Pancreas (tissue), 10 donors: ENCODE results near the gene KRT2. TPM values are rescaled to one million over a fixed set of nuclear protein-coding genes. Genes with fewer than 3 reads are reported as not detected.

Experiments
- ATAC-seq, 4 donors: fragments of 200-7000 bp; cut with Tn5 transposase; one replicate each; pipeline versions ENCODE4 v1.8.0 to v1.9.1; 2020; ENCODE audit warnings: mild to moderate bottlenecking in 4 of 4, moderate library complexity in 4 of 4
- DNase-seq, 6 donors: peaks; one replicate each; pipeline ENCODE4 v3.0.0-alpha.2; 2020
- FAIRE-seq: peaks from 2 replicates; lab custom pipeline; 2012; peaks lifted over from hg19 to GRCh38; lab: Jason Lieb, UNC
- H3K27ac ChIP-seq, 4 donors: fragments of 200-600 bp; sonication (generic); 1 replicate in 3 of 4; 2 replicates in 1 of 4; pipeline versions ENCODE4 v1.5.0 to v1.8.0; 2020
- H3K27me3 ChIP-seq, 4 donors: fragments of 200-600 bp; one replicate each; pipeline ENCODE4 v1.8.0; 2021
- H3K36me3 ChIP-seq, 3 donors: fragments of 200-600 bp; sonication (generic) in 1 of 3; one replicate each; pipeline versions ENCODE4 v1.5.0 to v1.8.0; 2020 to 2021
- H3K4me1 ChIP-seq, 3 donors: fragments of 200-600 bp; one replicate each; pipeline ENCODE4 v1.8.0; 2021
- H3K4me3 ChIP-seq, 4 donors: fragments of 200-600 bp; sonication (generic) in 2 of 4; one replicate each; pipeline versions ENCODE4 v1.5.0 to v1.8.0; 2020 to 2021
- H3K9me3 ChIP-seq, 4 donors: fragments of 200-600 bp; one replicate each; pipeline ENCODE4 v1.8.0; 2021
- WGBS, 2 donors: extraction: QIAGEN DNeasy Blood & Tissue Kit; methylation state at CpG; one replicate each; pipeline ENCODE4 v1.1.7; 2013; 5-methylcytosine and 5-hydroxymethylcytosine counted together
- intact Hi-C, 3 donors: fragments of 100-400 bp; cut with DNase I; formaldehyde crosslinking; loops; one replicate each; pipeline versions ENCODE4 v1.11.1 to v1.14.2; 2022
- polyA plus RNA-seq, 2 donors: library from polyadenylated mRNA; stranded (reverse); fragments of 200-250 nt; gene quantifications; one replicate each; pipeline ENCODE4 v1.2.3, GENCODE V29; 2013
- total RNA-seq, 6 donors: library from RNA; stranded (reverse); fragmentation: NEBNext Ultra II Directional in 4 of 6; extraction: Animal tissue kit (Norgen Biotek cat#: 25700) in 4 of 6; gene quantifications; one replicate each; pipeline versions ENCODE4 v1.2.1 to v1.2.4, GENCODE V29; 2021 to 2023
- TF ChIP-seq, protein P1 (sequence below), 4 donors: fragments of 200-600 bp; sonication (generic) in 3 of 4; IDR thresholded peaks; one replicate each; pipeline versions ENCODE4 v1.5.0 to v1.8.0; 2021; ENCODE audit warnings: antibody characterized with exemption in 4 of 4
- donor health status: healthy with polysubstance abuse.
- donor health status: DM: no; HTN: no; CAD: no; lungs with moderate emphysema.
- donor health status: DM: no; HTN: no; CAD: no.
- donor health status: control.
- donor health status: control.
- donor health status: Bipolar disorder and iron deficiency.
- donor health status: DM: yes; HTN: yes; CAD: no.
- donor health status: DM: no; HTN: no; CAD: no.
- donor health status: DM: no; HTN: no; CAD: no.
- donor health status: DM: yes; HTN: yes; CAD: no.

KRT2 gene
- total and polyA plus RNA-seq, 8 donors = 0.02 TPM; not detected in 7

DNA sequence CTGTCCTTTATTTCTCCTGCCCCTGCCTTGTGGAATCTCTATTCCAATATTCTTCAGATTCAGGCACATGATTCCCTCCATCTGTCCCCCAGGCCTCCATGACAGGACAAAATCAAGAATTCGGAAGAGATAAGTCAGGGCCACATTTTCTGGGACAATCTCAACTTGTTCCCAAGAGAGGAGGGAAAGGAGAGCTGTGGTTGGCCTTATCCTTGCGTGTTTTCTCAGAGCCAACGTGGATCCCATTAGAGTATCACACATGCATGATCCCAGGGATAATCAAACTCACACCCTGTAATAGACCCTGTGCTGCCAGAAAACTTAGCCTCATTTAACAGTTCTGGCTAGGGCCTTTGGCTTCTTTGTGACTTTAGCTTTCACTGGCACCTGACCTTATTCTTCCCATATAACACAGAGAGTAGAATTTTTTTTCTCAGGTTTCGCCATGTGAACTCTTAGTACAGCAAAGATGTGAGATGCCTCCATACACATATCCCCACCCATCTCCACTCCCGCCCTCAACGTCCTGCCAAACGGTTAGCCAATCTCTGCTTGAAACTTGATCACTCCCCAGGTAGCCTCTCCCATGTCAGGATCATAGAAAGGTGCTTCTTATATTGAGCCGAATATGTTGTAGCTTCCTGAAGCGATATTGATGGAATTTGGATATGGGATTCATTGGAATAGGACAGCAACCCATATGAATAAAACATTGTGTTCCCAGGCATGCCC, 34.9 kb upstream of the KRT2 start:
- no peak for ATAC-seq

DNA sequence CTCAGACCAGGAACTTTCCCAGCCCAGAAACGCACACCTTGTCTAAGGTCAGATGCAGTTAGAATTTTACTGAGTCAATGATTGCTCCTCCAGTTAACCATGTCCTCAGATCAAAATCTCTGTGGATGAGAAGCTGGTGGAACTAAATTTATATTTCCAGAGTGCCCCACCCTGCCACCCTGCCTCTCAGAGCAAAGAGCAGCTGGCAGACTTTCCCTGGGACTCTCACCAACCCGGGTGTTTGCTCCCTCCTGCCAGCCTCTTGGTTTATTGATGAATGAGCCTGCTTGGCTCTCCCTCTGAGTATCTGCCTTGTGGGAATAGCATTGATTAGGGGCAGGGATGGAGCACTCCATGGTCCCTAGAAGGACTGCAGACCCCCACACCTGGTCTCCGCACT, 34.1 kb upstream of the KRT2 start:
- ATAC-seq (no peak), DNase-seq (no peak), FAIRE-seq (no peak)
- intact Hi-C loops = no loop called here
- TF ChIP-seq, protein P1, sequence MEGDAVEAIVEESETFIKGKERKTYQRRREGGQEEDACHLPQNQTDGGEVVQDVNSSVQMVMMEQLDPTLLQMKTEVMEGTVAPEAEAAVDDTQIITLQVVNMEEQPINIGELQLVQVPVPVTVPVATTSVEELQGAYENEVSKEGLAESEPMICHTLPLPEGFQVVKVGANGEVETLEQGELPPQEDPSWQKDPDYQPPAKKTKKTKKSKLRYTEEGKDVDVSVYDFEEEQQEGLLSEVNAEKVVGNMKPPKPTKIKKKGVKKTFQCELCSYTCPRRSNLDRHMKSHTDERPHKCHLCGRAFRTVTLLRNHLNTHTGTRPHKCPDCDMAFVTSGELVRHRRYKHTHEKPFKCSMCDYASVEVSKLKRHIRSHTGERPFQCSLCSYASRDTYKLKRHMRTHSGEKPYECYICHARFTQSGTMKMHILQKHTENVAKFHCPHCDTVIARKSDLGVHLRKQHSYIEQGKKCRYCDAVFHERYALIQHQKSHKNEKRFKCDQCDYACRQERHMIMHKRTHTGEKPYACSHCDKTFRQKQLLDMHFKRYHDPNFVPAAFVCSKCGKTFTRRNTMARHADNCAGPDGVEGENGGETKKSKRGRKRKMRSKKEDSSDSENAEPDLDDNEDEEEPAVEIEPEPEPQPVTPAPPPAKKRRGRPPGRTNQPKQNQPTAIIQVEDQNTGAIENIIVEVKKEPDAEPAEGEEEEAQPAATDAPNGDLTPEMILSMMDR (IDR thresholded peaks at IDR 0.05) = no peak
- no peak overlapping the region for H3K4me3 ChIP-seq
- no peaks in the 10 kb centered on the region for H3K36me3 ChIP-seq
- 57 to 60% methylated on average over 3 of the region's 3 CpGs for WGBS, 2 donors
- H3K27ac ChIP-seq = no peak overlapping the region
- H3K9me3 ChIP-seq = no peaks in the 10 kb centered on the region
- H3K27me3 ChIP-seq = peaks cover 0 to 4% (median 0%) of the 10 kb centered on the region in 4 donors
- H3K4me1 ChIP-seq = no peaks in the 10 kb centered on the region

More for the DNA sequence above, 34.9 kb upstream of the KRT2 start:
- Histone ChIP-seq H3K27ac (no peak overlapping the region), H3K36me3 (no peaks in the 10 kb centered on the region), H3K4me3 (no peak overlapping the region), H3K9me3 (no peaks in the 10 kb centered on the region), H3K27me3 (peaks cover 0 to 4% (median 0%) of the 10 kb centered on the region in 4 donors), H3K4me1 (no peaks in the 10 kb centered on the region)
- intact Hi-C loops = no loop called here
- FAIRE-seq (no peak), DNase-seq (no peak)
- 68 to 79% methylated on average over 9 of the region's 9 CpGs for WGBS, 2 donors
- TF ChIP-seq, protein P1 (IDR thresholded peaks at IDR 0.05) = no peak

DNA sequence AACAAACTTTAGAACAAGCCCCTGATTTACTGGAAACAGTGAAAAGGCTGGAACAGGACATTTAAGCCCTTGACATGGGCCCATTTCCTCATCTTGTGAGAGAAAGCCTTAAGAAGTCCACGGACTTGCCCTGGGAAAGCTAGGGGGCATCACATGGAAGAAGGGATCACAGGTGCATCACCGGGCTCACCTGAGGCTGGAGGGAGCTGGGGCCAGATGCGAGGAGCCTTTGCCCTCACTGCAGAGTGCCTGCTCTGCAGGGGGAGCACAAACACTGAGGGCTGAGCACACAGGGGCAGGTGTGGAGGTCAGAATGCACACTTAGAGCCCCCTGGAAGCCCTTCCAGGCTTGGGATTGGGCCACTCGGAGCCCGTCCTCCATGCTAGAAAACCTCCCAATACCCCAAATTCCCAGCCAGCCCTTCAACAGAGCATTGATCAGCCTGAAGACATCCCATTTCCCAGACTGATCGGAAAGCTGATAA, 33.4 kb upstream of the KRT2 start:
- no peak for ATAC-seq

DNA sequence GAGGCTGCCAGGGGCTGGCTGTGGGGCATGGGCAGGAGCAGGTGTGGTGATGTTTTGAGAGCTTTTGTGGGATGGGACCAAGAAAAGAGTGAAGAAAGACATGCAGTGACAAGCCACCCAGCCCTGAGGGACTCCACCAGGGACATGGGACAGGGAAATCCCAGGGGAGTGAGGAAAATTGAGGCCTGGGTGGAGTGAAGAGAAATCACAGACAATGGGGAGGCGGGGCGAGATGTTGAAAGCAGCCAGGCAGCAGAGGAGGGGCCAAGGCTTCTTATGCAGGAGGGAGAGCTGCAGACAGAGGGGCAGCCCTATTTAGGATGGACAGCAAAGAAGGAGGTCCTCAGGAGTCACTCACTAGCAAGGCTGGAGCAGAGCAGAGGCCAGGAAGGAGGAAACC, 32.4 kb upstream of the KRT2 start:
- Histone ChIP-seq H3K9me3 (no peaks in the 10 kb centered on the region), H3K36me3 (no peaks in the 10 kb centered on the region), H3K4me3 (no peak overlapping the region), H3K27ac (no peak overlapping the region), H3K4me1 (no peaks in the 10 kb centered on the region), H3K27me3 (peaks cover 0 to 4% (median 0%) of the 10 kb centered on the region in 4 donors)
- intact Hi-C loops = no loop called here
- WGBS, 2 donors = 80 to 81% methylated on average over 2 of the region's 2 CpGs
- DNase-seq = no peak
- TF ChIP-seq, protein P1 (IDR thresholded peaks at IDR 0.05) = no peak
- no peak for FAIRE-seq
- ATAC-seq = no peak

More for the DNA sequence above, 33.4 kb upstream of the KRT2 start:
- no peak overlapping the region for H3K27ac ChIP-seq
- peaks cover 0 to 4% (median 0%) of the 10 kb centered on the region in 4 donors for H3K27me3 ChIP-seq
- no peak for DNase-seq
- no peaks in the 10 kb centered on the region for H3K4me1 ChIP-seq
- no peak for FAIRE-seq
- no peaks in the 10 kb centered on the region for H3K36me3 ChIP-seq
- no peaks in the 10 kb centered on the region for H3K9me3 ChIP-seq
- intact Hi-C loops = no loop called here
- H3K4me3 ChIP-seq = no peak overlapping the region
- 62 to 66% methylated on average over 6 of the region's 6 CpGs for WGBS, 2 donors
- TF ChIP-seq, protein P1 (IDR thresholded peaks at IDR 0.05) = no peak
